Endometrium (tissue), 2 donors: ENCODE measurements around the gene PNMA6A.
"Not testable (repeated sequence)": the region's sequence is repeated elsewhere in the genome, so short reads cannot be mapped to it uniquely, and the experiment has no call there.

Experiments used
- FAIRE-seq: peaks from 2 replicates; lab custom pipeline; 2012; peaks lifted over from hg19 to GRCh38; lab: Jason Lieb, UNC
- donor health status: control.
- donor health status: control.

Gene PNMA6A

GRCh38 chrX:153071909-153072583 is at the start of gene PNMA6A:
Gene PNMA6A, plus strand, starts transcription at chrX:153072454. Its CDS starts 609 bp downstream, at chrX:153073063.
- FAIRE-seq = not testable (repeated sequence)

- not testable (repeated sequence) for FAIRE-seq
Measured at GRCh38 chrX:153026501-153026900, 45.8 kb upstream of the PNMA6A start.

DNA sequence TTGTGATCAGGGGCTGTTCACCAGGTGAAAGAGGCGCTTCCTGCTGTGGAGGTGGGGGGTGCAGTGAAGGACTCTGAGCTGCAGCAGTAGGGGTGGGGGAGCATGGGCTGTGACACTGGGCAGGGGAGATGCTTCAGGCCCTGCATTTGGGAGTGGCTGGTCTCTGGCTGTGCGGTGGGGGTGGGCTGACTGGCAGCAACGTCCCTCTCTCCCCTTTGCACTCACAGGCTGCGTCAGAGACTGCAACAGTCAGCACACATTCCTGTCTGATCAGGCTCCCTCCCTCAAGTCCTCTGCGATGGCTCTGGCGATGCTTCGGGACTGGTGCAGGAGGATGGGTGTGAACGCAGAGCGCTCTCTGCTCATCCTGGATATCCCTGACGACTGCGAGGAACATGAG is 43.8 kb upstream of the PNMA6A start:
- not testable (repeated sequence) for FAIRE-seq

DNA sequence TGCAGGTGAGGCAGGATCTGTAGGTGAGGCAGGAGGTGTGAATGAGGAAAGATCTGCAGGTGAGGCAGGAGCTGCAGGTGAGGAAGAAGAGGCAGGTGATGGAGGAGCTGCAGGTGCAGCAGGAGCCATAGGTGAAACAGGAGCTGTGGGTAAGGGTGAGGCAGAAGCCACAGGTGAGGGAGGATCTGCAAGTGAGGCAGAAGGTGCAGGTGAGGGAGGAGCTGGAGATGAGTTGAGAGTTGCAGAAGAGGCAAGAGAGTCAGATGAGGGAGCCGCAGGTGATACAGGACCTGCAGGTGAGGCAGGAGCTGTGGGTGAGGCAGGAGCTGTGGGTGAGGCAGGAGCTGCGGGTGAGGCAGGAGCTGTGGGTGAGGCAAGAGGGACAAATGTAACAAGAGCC is 43.1 kb upstream of the PNMA6A start:
- no peak for FAIRE-seq

DNA sequence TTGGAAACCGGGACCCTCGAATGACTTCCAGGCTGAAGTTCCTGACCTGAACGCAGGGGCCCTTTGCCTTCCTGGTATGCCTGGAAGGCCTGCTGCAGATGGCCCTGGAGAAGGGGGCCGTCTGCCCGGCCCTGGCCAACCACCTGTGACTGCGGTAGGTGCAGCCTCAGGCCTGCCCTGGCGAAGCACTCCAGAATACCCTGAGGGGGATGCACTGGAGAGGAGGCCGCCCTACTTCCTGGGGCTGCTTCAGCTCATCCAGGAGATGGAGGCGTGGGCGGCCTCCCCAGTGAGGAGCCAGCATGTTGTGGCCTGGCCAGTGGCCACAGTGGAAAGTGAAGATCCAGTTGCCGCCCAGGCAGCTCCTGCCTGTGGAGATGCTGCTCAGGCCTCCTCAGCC is 42.4 kb upstream of the PNMA6A start:
- no peak for FAIRE-seq

DNA sequence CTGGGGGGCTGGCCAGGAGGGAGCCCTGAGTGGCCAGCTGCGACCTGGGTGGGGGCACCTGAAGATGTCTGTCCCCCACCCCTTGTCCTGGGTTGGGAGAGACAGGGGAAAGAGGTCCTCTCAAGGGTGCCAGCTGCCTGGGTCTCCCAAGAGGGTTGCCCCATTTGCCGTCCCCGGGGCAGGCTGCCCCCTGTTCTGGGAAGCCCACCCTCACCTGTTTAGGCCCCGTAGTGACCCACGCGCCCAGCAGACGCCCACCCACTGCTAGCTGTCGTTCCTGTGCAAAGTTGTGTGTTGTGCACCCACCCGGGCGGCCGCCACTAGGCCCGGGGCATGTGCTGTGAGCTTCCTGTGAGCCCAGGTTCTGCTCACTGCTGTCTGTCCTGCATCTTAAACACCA is 41.5 kb upstream of the PNMA6A start:
- FAIRE-seq = no peak

GRCh38 chrX:153032397-153033118 is 39.7 kb upstream of the PNMA6A start:
- FAIRE-seq = no peak

DNA sequence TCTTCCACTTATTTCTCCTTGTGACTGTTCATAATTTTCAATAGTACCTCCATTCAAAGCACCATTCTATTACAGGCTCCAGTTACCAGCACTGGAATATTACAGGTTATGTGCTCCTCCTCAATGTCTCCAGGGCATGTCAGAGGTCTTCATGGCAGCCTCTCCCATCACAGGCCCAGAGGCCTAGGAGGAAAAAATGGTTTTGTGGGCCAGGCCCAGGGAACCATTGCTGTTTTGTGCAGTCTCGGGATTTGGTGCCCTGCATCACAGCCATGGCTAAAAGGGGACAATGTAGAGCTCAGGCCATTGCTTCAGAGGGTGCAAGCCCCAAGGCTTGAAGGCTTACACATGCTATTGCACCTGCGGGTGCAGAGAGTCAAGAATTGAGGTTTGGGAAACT is 23.2 kb upstream of the PNMA6A start:
- FAIRE-seq = no peak

DNA sequence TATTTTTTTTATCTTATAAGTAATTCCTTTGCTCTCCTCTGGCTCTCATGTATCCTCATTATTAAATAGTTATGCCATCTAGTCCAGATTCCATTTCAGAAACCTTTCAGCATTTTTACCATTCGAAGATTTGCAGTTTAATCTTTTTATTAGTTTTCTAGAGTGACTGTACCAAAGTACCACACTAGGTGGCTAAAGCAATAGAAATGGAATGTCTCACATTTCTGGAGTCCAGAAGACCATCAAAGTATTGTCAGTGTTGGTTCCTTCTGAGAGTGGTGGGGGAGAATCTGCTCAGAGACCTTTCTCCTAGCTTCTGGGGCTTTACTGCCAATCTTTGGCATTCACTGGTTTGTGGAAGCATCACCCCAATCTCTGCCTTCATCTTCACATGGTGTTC is 19.7 kb upstream of the PNMA6A start:
- FAIRE-seq = no peak

DNA sequence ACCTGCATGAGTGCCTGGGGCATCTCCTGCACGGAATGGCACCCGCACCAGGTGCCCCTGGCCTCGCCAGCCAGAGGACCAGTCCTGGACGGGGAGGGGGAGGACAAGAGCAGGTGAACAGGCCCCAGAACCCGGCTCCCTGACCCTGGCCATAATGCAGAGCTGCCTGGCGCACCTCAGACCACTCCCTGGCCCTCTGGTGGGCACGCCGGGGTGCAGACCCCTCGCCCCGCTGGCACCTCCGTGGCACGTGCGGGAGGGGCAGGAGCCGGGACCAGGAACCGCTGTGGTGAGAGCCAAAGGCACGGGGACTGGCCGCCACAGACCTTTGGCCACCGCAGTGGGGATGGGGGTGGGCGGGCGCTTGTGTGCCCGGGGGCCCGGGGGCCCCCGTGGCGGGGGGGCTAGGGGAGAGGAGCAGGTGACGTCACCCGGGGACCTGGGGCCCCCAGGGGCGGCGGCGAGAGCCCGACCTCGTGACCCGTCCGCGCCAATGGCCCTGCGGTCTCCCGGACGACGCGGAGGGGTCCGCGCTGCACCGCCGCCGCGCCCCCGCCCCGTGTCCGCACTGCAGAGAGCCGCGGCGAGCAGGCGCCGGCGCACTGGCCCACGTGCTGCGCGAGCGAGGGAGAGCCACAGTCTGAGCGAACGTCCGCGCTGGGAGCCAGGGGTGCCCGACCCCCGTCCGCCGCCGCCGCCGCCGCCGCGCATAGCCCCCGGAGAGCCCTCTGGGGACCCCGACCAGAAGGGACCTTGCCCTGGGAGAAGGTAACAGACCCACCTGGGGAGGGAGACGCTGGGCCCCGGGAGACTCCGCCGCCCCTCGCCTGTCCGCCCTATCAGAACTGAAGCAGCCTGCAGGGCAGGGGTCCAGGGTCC is 16.1 kb upstream of the PNMA6A start, which contains the start of gene PNMA3:
PNMA3 (plus strand) TSS at position 600 of the 879 bp plus-strand sequence. CDS start 586 bp downstream, outside the sequence.
- FAIRE-seq = no peak

GRCh38 chrX:153057281-153057680 is 15.0 kb upstream of the PNMA6A start:
- FAIRE-seq = no peak

DNA sequence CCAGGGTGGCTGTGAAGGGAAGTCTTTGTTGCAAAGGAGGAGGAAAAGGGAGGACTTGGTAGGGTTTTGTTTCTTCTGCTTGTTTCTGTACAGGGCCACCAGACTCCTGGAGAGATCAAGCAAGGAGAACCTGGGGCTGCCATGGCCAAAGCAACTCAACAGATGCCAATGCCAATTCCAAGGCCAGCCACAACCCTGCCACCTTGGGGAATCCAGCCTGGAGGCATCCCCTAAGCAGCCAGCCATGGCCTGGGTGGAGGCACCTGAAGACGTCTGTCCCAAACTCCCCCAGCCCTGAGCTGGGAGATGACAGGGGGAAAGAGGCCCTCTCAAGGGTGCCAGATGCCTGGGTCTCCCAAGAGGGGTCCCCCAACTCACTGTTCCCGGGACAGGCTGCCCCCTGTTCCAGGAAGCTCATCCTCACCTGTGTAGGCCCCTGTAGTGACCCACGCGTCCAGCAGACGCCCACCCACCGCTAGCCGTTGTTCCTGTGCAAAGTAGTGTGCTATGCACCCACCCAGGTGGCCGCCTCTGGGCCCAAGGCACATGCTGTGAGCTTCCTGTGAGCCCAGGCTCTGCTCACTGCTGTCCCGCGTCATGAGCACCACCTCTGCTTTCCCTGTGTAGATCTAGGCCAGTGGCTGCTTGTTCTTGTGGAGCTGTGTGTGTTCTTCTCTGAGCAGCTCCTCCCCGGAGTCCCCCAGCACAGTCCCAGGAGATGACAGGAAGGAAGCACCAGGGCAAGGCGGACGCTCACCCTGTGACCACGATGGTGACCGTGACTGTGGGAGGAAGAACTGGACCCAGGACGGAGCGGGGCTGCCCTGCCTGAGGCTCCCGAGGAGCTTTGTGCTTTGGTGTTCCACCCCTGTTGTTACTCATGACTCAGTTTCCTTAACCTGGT is 12.8 kb upstream of the PNMA6A start:
- FAIRE-seq = no peak

DNA sequence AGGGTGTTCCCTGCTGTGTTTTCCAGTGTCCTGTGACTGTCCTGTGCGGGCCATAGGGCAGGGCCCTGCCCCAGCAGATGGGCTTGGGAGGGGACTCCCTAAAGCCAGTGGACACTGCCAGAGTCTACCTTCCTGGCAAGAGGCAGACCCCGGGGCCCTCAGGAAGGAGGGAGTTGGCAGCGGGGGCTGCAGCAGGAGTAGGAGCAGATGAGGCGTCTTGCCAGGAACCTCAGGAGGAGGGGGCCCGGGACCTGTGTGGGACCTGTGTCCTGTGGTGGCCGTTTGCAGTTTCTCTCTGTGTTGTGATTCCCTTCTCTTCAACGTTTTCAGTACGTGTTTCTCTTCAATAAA is 12.2 kb upstream of the PNMA6A start:
- FAIRE-seq = no peak

GRCh38 chrX:153061732-153062131 is 10.5 kb upstream of the PNMA6A start:
- FAIRE-seq = no peak

- FAIRE-seq = no peak
Measured at GRCh38 chrX:153063315-153063714, 8.9 kb upstream of the PNMA6A start.

GRCh38 chrX:153064061-153064460 is 8.2 kb upstream of the PNMA6A start:
- no peak for FAIRE-seq

DNA sequence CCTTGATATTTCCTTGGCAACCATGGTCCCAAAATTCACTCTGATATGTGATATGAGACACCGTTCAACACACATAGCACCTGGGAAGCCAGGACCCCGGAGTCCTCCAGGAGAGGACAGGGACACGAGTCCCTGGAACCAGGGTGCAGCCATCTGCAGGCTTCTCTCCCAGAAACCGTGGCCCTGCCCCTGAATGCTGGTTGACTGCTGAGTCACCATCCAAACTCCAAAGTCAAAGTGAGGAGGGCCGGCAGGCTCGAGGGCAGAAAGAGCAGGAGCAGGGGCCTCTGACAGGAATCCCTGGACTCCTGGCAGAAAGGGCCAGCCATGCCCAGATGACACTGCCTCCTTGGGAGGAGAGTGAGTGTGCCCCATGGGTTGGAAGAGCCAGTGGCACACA is 6.9 kb upstream of the PNMA6A start:
- no peak for FAIRE-seq

DNA sequence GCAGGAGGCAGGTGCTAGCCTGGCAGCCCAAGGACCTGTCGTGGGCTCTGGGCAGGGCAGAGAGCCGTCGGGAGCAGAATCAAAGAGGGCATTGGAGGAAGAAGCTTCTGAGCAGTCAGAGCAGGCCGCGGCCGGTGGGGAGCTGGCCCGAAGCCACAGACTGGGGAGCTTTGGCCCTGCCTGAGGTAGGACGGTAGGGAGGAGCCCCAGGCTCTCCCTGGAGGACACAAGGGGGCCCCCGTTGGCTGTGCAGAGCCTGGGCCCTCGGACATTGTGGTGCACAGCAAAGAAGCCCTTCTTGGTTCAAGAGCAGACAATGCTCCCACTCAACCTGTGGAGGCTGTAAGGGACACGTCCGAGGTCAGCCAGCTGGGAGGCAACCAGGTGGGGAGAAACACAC is 5.9 kb upstream of the PNMA6A start:
- FAIRE-seq = not testable (repeated sequence)

DNA sequence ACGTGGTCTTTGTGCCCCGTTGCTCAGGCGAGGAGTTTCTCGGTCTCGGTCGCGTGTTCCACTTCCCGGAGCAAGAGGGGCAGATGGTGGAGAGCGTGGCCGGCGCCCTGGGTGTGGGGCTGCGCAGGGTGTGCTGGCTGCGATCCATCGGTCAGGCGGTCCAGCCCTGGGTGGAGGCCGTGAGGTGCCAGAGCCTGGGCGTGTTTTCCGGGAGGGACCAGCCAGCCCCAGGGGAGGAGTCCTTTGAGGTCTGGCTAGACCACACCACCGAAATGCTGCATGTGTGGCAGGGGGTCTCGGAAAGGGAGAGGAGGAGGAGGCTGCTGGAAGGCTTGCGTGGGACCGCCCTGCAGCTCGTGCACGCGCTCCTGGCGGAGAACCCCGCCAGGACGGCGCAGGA is 1.1 kb downstream of the PNMA6A start:
- not testable (repeated sequence) for FAIRE-seq

- FAIRE-seq = no peak
Measured at GRCh38 chrX:153074262-153074899, 2.1 kb downstream of the PNMA6A start.

- FAIRE-seq = no peak
Measured at GRCh38 chrX:153074935-153075334, 2.7 kb downstream of the PNMA6A start.
